ENCODE results near the gene HK1.

DNA sequence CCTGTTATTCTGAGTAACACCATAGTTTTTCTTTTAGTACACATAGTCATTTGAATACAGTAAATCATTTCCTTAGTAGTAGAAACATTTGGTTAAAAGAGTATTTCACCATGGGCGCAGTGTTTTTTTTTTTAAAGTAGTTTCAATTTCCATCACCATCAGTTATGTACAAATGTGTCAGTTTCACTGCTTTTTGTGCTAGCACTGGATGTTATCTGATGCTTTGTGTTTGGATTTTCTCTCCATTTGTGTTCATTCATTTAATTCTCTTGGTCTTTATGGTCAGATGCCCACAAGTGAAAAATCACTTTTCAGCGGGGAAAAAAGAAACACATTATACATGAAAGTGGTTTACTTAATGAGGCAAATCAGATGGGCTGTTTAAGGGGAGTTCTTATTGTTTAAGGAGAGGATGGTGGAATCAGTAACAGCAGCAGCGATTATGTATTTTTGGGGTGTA, 16.0 kb upstream of the HK1 start:
- TF ChIP-seq, protein P1, sequence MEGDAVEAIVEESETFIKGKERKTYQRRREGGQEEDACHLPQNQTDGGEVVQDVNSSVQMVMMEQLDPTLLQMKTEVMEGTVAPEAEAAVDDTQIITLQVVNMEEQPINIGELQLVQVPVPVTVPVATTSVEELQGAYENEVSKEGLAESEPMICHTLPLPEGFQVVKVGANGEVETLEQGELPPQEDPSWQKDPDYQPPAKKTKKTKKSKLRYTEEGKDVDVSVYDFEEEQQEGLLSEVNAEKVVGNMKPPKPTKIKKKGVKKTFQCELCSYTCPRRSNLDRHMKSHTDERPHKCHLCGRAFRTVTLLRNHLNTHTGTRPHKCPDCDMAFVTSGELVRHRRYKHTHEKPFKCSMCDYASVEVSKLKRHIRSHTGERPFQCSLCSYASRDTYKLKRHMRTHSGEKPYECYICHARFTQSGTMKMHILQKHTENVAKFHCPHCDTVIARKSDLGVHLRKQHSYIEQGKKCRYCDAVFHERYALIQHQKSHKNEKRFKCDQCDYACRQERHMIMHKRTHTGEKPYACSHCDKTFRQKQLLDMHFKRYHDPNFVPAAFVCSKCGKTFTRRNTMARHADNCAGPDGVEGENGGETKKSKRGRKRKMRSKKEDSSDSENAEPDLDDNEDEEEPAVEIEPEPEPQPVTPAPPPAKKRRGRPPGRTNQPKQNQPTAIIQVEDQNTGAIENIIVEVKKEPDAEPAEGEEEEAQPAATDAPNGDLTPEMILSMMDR (IDR thresholded peaks at IDR 0.05), result no peak
- TF ChIP-seq POLR2AphosphoS5 (IDR thresholded peaks at IDR 0.05), result no peak

All from gastroesophageal sphincter (tissue), 3 donors.